ENCODE results near the gene DMPK.

Gene DMPK

GRCh38 chr19:45782162-45782691, at the start of gene DMPK:
Gene DMPK, minus strand, starts transcription at chr19:45782490. Its CDS starts 138 bp downstream, at chr19:45782352.
- DNase-seq (ENCODE audit: low read depth in 2 of 2): peak in 1 of 2 donors; percentile 35
- no peak for TF ChIP-seq CTCF (IDR thresholded peaks at IDR 0.05; ENCODE audit: low read depth, low read length)
- H3K4me3 ChIP-seq (replicated peaks in 1 of 2; ENCODE audit: low read depth in 2 of 2, low read length in 2 of 2): peak within 1 kb of the TSS; percentile 33 to 62

- no peak overlapping the region for H3K4me3 ChIP-seq (replicated peaks in 1 of 2; ENCODE audit: low read depth in 2 of 2, low read length in 2 of 2)
- TF ChIP-seq CTCF (IDR thresholded peaks at IDR 0.05; ENCODE audit: low read depth, low read length): no peak
- no peak for DNase-seq (ENCODE audit: low read depth in 2 of 2)
These were observed 46.7 kb upstream of the DMPK start for GRCh38 chr19:45828945-45829344.

GRCh38 chr19:45828523-45828922, 46.2 kb upstream of the DMPK start:
- H3K4me3 ChIP-seq (replicated peaks in 1 of 2; ENCODE audit: low read depth in 2 of 2, low read length in 2 of 2): no peak overlapping the region

GRCh38 chr19:45827459-45828093, 45.3 kb upstream of the DMPK start:
- no peak overlapping the region for H3K4me3 ChIP-seq (replicated peaks in 1 of 2; ENCODE audit: low read depth in 2 of 2, low read length in 2 of 2)
- no peak for TF ChIP-seq CTCF (IDR thresholded peaks at IDR 0.05; ENCODE audit: low read depth, low read length)
- DNase-seq (ENCODE audit: low read depth in 2 of 2): no peak

More at GRCh38 chr19:45828523-45828922, 46.2 kb upstream of the DMPK start:
- TF ChIP-seq CTCF (IDR thresholded peaks at IDR 0.05; ENCODE audit: low read depth, low read length): no peak
- no peak for DNase-seq (ENCODE audit: low read depth in 2 of 2)

- no peak for DNase-seq (ENCODE audit: low read depth in 2 of 2)
- TF ChIP-seq CTCF (IDR thresholded peaks at IDR 0.05; ENCODE audit: low read depth, low read length): no peak
- H3K4me3 ChIP-seq (replicated peaks in 1 of 2; ENCODE audit: low read depth in 2 of 2, low read length in 2 of 2): no peak overlapping the region
These were observed 44.6 kb upstream of the DMPK start for GRCh38 chr19:45826934-45827333.

- no peak for TF ChIP-seq CTCF (IDR thresholded peaks at IDR 0.05; ENCODE audit: low read depth, low read length)
- DNase-seq (ENCODE audit: low read depth in 2 of 2): no peak
- no peak overlapping the region for H3K4me3 ChIP-seq (replicated peaks in 1 of 2; ENCODE audit: low read depth in 2 of 2, low read length in 2 of 2)
These were observed 43.9 kb upstream of the DMPK start for GRCh38 chr19:45825917-45826893.
